Lower leg skin (tissue), 3 donors: ENCODE measurements around the gene ATP11C.

ENCODE experiments used
- CTCF ChIP-seq, 3 donors: fragments of 450-650 bp; IDR thresholded peaks; one replicate each; pipeline ENCODE4 v1.5.1; 2016; ENCODE audit warnings: antibody characterized with exemption in 3 of 3, mild to moderate bottlenecking in 3 of 3, moderate library complexity in 2 of 3
- POLR2A ChIP-seq, 2 donors: fragments of 450-650 bp; IDR thresholded peaks; one replicate each; pipeline ENCODE4 v1.6.1; 2016 to 2017; ENCODE audit warnings: antibody characterized with exemption in 2 of 2, mild to moderate bottlenecking in 1 of 2, moderate library complexity in 1 of 2

GRCh38 chrX:139820358-139820984, 112.4 kb downstream of the ATP11C start:
- no peak for TF ChIP-seq CTCF (IDR thresholded peaks at IDR 0.05)
- no peak for TF ChIP-seq POLR2A (IDR thresholded peaks at IDR 0.05)
